Mesendoderm (in vitro differentiated cells): ENCODE data around the gene ZNF559.
A peak's percentile ranks its signal among the peaks of the same experiment; 100 is the strongest.

ENCODE experiments used
- DNase-seq: peaks from one replicate; pipeline ENCODE4 v3.0.0; 2013
- H2AK5ac ChIP-seq: 2 replicates; pipeline ENCODE4 v1.6.1; 2013; ENCODE audit warnings: low read length, inconsistent platforms
- H2BK120ac ChIP-seq: 2 replicates; pipeline ENCODE4 v1.6.1; 2013; ENCODE audit warnings: low read depth, mild to moderate bottlenecking, low read length, moderate library complexity, mixed read lengths
- H2BK15ac ChIP-seq: replicated peaks from 2 replicates; pipeline ENCODE4 v1.6.1; 2013; ENCODE audit warnings: low read depth, mild to moderate bottlenecking, moderate library complexity
- H2BK5ac ChIP-seq: 2 replicates; pipeline ENCODE4 v1.6.1; 2013; ENCODE audit warnings: low read length, inconsistent platforms
- H3K18ac ChIP-seq: 2 replicates; pipeline ENCODE4 v1.6.1; 2013; ENCODE audit warnings: mild to moderate bottlenecking, low read length, mixed read lengths
- H3K23ac ChIP-seq: one replicate; pipeline ENCODE4 v1.6.1; 2013; ENCODE audit warnings: low read length
- H3K27ac ChIP-seq: 2 replicates; pipeline ENCODE4 v1.5.1; 2013; ENCODE audit warnings: low read depth, mild to moderate bottlenecking, inconsistent platforms, low read length, moderate library complexity
- H3K27me3 ChIP-seq: 2 replicates; pipeline ENCODE4 v1.6.1; 2013; ENCODE audit warnings: low read length, control low read depth, mild to moderate bottlenecking, inconsistent platforms; ENCODE audit not compliant: insufficient read depth, poor library complexity
- H3K36me3 ChIP-seq: 2 replicates; pipeline ENCODE4 v1.6.1; 2013; ENCODE audit warnings: low read length, inconsistent platforms; ENCODE audit not compliant: control insufficient read depth, insufficient read depth
- H3K4ac ChIP-seq: one replicate; pipeline ENCODE4 v1.6.1; 2013; ENCODE audit warnings: low read depth, mild to moderate bottlenecking, low read length, moderate library complexity
- H3K4me1 ChIP-seq: 2 replicates; pipeline ENCODE4 v1.6.1; 2013; ENCODE audit warnings: low read depth, low read length, inconsistent platforms; ENCODE audit not compliant: control insufficient read depth
- H3K4me2 ChIP-seq: 2 replicates; pipeline ENCODE4 v1.6.1; 2013; ENCODE audit warnings: low read length
- H3K4me3 ChIP-seq: 2 replicates; pipeline ENCODE4 v1.5.1; 2013; ENCODE audit warnings: mild to moderate bottlenecking, low read length
- H3K56ac ChIP-seq: one replicate; pipeline ENCODE4 v1.6.1; 2013; ENCODE audit warnings: low read length
- H3K79me1 ChIP-seq: 2 replicates; pipeline ENCODE4 v1.6.1; 2013; ENCODE audit warnings: low read length, inconsistent platforms
- H3K79me2 ChIP-seq: 2 replicates; pipeline ENCODE4 v1.6.1; 2013; ENCODE audit warnings: mild to moderate bottlenecking, low read length; ENCODE audit not compliant: control insufficient read depth, insufficient read depth
- H3K9ac ChIP-seq: 2 replicates; pipeline ENCODE4 v1.6.1; 2013; ENCODE audit warnings: low read length, inconsistent platforms
- H4K5ac ChIP-seq: one replicate; pipeline ENCODE4 v1.6.1; 2013; ENCODE audit warnings: low read length
- H4K8ac ChIP-seq: one replicate; pipeline ENCODE4 v1.6.1; 2013; ENCODE audit warnings: low read depth, mild to moderate bottlenecking, control low read depth, low read length, moderate library complexity
- WGBS: extraction: QIAGEN DNeasy Blood & Tissue Kit; methylation state at CpG from one replicate; pipeline ENCODE4 v1.1.7; 2013; ENCODE audit warnings: low lambda C conversion rate, missing lambda C conversion rate; ENCODE audit not compliant: insufficient coverage; ENCODE audit errors: extremely low coverage; 5-methylcytosine and 5-hydroxymethylcytosine counted together

Gene ZNF559

GRCh38 chr19:9306443-9306842, 17.5 kb upstream of the ZNF559 start:
- H3K56ac ChIP-seq: no peak overlapping the region
- H3K27me3 ChIP-seq: no peaks in the 10 kb centered on the region
- H2BK120ac ChIP-seq: no peak overlapping the region
- no peak overlapping the region for H3K4ac ChIP-seq
- no peaks in the 10 kb centered on the region for H3K36me3 ChIP-seq
- no peak overlapping the region for H3K4me3 ChIP-seq
- no peak overlapping the region for H3K9ac ChIP-seq
- H3K27ac ChIP-seq: no peak overlapping the region
- H3K18ac ChIP-seq: no peak overlapping the region
- H3K79me2 ChIP-seq: no peaks in the 10 kb centered on the region
- H3K4me2 ChIP-seq: no peak overlapping the region
- H3K79me1 ChIP-seq: no peaks in the 10 kb centered on the region
- H2BK15ac ChIP-seq: no peak overlapping the region
- no peak for DNase-seq
- no peak overlapping the region for H4K8ac ChIP-seq
- no peaks in the 10 kb centered on the region for H3K4me1 ChIP-seq
- H4K5ac ChIP-seq: no peak overlapping the region
- no peak overlapping the region for H3K23ac ChIP-seq
- no CpG with 5 or more reads among the region's 1 CpG for WGBS
- no peak overlapping the region for H2BK5ac ChIP-seq
- no peak overlapping the region for H2AK5ac ChIP-seq

- no peak overlapping the region for H3K4me3 ChIP-seq
- no peaks in the 10 kb centered on the region for H3K27me3 ChIP-seq
- no peak overlapping the region for H4K8ac ChIP-seq
- no peak overlapping the region for H3K18ac ChIP-seq
- no peak overlapping the region for H2AK5ac ChIP-seq
- DNase-seq: no peak
- H4K5ac ChIP-seq: no peak overlapping the region
- H2BK120ac ChIP-seq: no peak overlapping the region
- H3K36me3 ChIP-seq: no peaks in the 10 kb centered on the region
- H3K4me2 ChIP-seq: no peak overlapping the region
- no peak overlapping the region for H3K56ac ChIP-seq
- no peaks in the 10 kb centered on the region for H3K79me2 ChIP-seq
- H3K23ac ChIP-seq: no peak overlapping the region
- no peak overlapping the region for H3K27ac ChIP-seq
- no peak overlapping the region for H2BK15ac ChIP-seq
- H3K9ac ChIP-seq: no peak overlapping the region
- H3K4ac ChIP-seq: no peak overlapping the region
- H3K4me1 ChIP-seq: no peaks in the 10 kb centered on the region
- no peak overlapping the region for H2BK5ac ChIP-seq
- H3K79me1 ChIP-seq: no peaks in the 10 kb centered on the region
- WGBS: no CpG with 5 or more reads among the region's 10 CpGs
Measured at GRCh38 chr19:9308091-9308770, 15.7 kb upstream of the ZNF559 start.

- Histone ChIP-seq H3K4me1 (no peaks in the 10 kb centered on the region), H3K79me2 (no peaks in the 10 kb centered on the region), H3K9ac (peak within 1 kb of the TSS; percentile 79), H3K18ac (peak within 1 kb of the TSS; percentile 81), H2BK120ac (no peak within 1 kb of the TSS), H3K27me3 (no peaks in the 10 kb centered on the region), H2BK15ac (no peak within 1 kb of the TSS), H3K4me2 (peak within 1 kb of the TSS; percentile 81), H4K5ac (no peak within 1 kb of the TSS), H3K4me3 (peak within 1 kb of the TSS; percentile 84), H3K79me1 (no peaks in the 10 kb centered on the region), H2AK5ac (no peak within 1 kb of the TSS), H3K23ac (no peak within 1 kb of the TSS), H3K56ac (peak within 1 kb of the TSS; percentile 91), H4K8ac (peak within 1 kb of the TSS; percentile 7), H3K36me3 (no peaks in the 10 kb centered on the region), H3K27ac (peak within 1 kb of the TSS; percentile 86), H3K4ac (no peak within 1 kb of the TSS), H2BK5ac (peak within 1 kb of the TSS; percentile 80)
- no CpG with 5 or more reads among the region's 63 CpGs for WGBS
- DNase-seq: peak; percentile 99
Measured at GRCh38 chr19:9309139-9309973, 14.6 kb upstream of the ZNF559 start, which contains the start of gene ZNF699. Gene ZNF699 (minus strand): TSS chr19:9309838. CDS start chr19:9305119, 4,719 bp downstream.

GRCh38 chr19:9309974-9310446, 14.0 kb upstream of the ZNF559 start:
- H3K4me1 ChIP-seq: no peaks in the 10 kb centered on the region
- no peak overlapping the region for H3K23ac ChIP-seq
- no peak overlapping the region for H4K8ac ChIP-seq
- H2BK15ac ChIP-seq: no peak overlapping the region
- no peak overlapping the region for H3K4ac ChIP-seq
- WGBS: no CpG with 5 or more reads among the region's 13 CpGs
- H2BK5ac ChIP-seq: peak overlapping the region; percentile 80
- no peak overlapping the region for H2AK5ac ChIP-seq
- peak overlapping the region; percentile 77 for H3K4me3 ChIP-seq
- no peaks in the 10 kb centered on the region for H3K79me2 ChIP-seq
- peak overlapping the region; percentile 91 for H3K56ac ChIP-seq
- H2BK120ac ChIP-seq: no peak overlapping the region
- H3K27ac ChIP-seq: peak overlapping the region; percentile 86
- peak; percentile 97 for DNase-seq
- no peak overlapping the region for H3K18ac ChIP-seq
- H3K79me1 ChIP-seq: no peaks in the 10 kb centered on the region
- H3K27me3 ChIP-seq: no peaks in the 10 kb centered on the region
- no peaks in the 10 kb centered on the region for H3K36me3 ChIP-seq
- H3K4me2 ChIP-seq: peak overlapping the region; percentile 70
- peak overlapping the region; percentile 67 for H3K9ac ChIP-seq
- H4K5ac ChIP-seq: no peak overlapping the region

- H2AK5ac ChIP-seq: no peak overlapping the region
- no peak overlapping the region for H3K4me3 ChIP-seq
- no peak overlapping the region for H2BK120ac ChIP-seq
- H3K36me3 ChIP-seq: no peaks in the 10 kb centered on the region
- no peak for DNase-seq
- WGBS: no CpG with 5 or more reads among the region's 4 CpGs
- no peak overlapping the region for H3K23ac ChIP-seq
- no peak overlapping the region for H3K4me2 ChIP-seq
- no peak overlapping the region for H3K9ac ChIP-seq
- H3K18ac ChIP-seq: no peak overlapping the region
- no peaks in the 10 kb centered on the region for H3K4me1 ChIP-seq
- no peak overlapping the region for H2BK15ac ChIP-seq
- no peak overlapping the region for H3K4ac ChIP-seq
- no peak overlapping the region for H2BK5ac ChIP-seq
- H3K56ac ChIP-seq: no peak overlapping the region
- no peak overlapping the region for H4K5ac ChIP-seq
- H3K79me1 ChIP-seq: no peaks in the 10 kb centered on the region
- no peak overlapping the region for H3K27ac ChIP-seq
- H3K27me3 ChIP-seq: no peaks in the 10 kb centered on the region
- H3K79me2 ChIP-seq: no peaks in the 10 kb centered on the region
- H4K8ac ChIP-seq: no peak overlapping the region
Measured at GRCh38 chr19:9313756-9314155, 10.2 kb upstream of the ZNF559 start.
